Lower leg skin (tissue), 3 donors: Measurements from ENCODE around the gene MYOD1.

Experiments
- POLR2A ChIP-seq, 2 donors: fragments of 450-650 bp; IDR thresholded peaks; one replicate each; pipeline ENCODE4 v1.6.1; 2016 to 2017; ENCODE audit warnings: antibody characterized with exemption in 2 of 2, mild to moderate bottlenecking in 1 of 2, moderate library complexity in 1 of 2
- TF ChIP-seq, protein P1 (sequence below), 3 donors: fragments of 450-650 bp; IDR thresholded peaks; one replicate each; pipeline ENCODE4 v1.5.1; 2016; ENCODE audit warnings: antibody characterized with exemption in 3 of 3, mild to moderate bottlenecking in 3 of 3, moderate library complexity in 2 of 3

DNA sequence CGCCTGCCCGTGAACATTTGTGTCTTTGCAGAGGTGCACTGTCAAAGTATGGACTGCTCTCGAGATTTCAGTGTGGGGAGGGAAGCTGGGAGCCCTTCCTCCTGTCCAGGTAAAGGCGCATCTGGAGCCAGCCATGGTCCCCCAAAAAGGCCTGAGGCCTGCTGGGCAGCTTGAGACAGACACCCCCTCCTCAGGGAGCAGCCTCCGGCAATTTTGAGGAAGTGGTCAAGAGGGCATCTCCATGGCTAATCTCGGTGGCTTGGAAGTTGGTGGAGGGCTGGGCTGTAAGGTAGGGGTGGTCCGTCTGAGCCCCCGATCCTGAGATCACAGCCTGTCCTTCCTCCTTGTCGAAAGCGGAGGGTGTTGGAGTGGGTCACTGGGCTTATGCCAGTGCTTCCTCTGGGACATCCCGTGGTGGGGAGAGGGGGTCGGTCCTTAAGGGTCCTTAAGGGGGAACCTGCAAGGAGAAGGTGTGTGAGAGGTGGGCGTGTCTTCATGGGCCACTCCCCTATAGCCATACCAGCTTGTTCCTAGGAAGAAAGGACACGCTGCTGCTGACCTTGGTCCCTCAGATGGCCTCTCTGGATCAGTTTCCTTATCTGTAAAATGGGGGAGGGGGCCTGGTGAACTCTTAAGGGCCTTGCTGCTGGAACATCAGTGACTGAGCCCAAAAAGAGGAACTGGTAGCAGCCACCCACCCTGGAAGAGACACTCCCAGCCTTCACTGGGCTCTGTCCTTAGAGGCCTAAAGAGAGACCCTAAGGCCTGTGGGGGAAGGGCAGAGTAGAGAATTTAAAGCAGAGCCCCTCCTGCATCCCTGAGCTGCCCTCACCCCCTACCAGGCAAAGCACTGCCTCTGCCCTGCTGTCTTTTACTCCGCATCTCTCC lies 17.8 kb downstream of the MYOD1 start:
- no peak for TF ChIP-seq POLR2A (IDR thresholded peaks at IDR 0.05)
- TF ChIP-seq, protein P1, sequence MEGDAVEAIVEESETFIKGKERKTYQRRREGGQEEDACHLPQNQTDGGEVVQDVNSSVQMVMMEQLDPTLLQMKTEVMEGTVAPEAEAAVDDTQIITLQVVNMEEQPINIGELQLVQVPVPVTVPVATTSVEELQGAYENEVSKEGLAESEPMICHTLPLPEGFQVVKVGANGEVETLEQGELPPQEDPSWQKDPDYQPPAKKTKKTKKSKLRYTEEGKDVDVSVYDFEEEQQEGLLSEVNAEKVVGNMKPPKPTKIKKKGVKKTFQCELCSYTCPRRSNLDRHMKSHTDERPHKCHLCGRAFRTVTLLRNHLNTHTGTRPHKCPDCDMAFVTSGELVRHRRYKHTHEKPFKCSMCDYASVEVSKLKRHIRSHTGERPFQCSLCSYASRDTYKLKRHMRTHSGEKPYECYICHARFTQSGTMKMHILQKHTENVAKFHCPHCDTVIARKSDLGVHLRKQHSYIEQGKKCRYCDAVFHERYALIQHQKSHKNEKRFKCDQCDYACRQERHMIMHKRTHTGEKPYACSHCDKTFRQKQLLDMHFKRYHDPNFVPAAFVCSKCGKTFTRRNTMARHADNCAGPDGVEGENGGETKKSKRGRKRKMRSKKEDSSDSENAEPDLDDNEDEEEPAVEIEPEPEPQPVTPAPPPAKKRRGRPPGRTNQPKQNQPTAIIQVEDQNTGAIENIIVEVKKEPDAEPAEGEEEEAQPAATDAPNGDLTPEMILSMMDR (IDR thresholded peaks at IDR 0.05): no peak
